Neutrophil (primary cell): ENCODE data around the gene CDKAL1.
"Not testable (repeated sequence)": the region's sequence is repeated elsewhere in the genome, so short reads cannot be mapped to it uniquely, and the experiment has no call there.

Source experiments
- H3K27ac ChIP-seq: fragments of 200-600 bp; sonication (generic); 2 replicates; pipeline ENCODE4 v1.5.1; 2016; ENCODE audit warnings: mild to moderate bottlenecking, moderate library complexity
- H3K27me3 ChIP-seq: fragments of 200-600 bp; sonication (generic); 2 replicates; pipeline ENCODE4 v1.6.0; 2016; ENCODE audit warnings: mild to moderate bottlenecking
- H3K36me3 ChIP-seq: fragments of 200-600 bp; sonication (generic); 2 replicates; pipeline ENCODE4 v1.5.1; 2017
- H3K4me1 ChIP-seq, 2 experiments: fragments of 200-600 bp in 1 of 2; sonication (generic) in 1 of 2; 1 replicate in 1 of 2; 2 replicates in 1 of 2; pipeline versions ENCODE4 v1.5.1 to v1.6.1; 2013 to 2016; ENCODE audit warnings: low read depth in 1 of 2, low read length in 1 of 2, mild to moderate bottlenecking in 1 of 2, moderate library complexity in 1 of 2; ENCODE audit not compliant: control insufficient read depth in 1 of 2, insufficient read depth in 1 of 2
- H3K4me3 ChIP-seq, 2 experiments: fragments of 200-600 bp in 1 of 2; sonication (generic) in 1 of 2; 1 replicate in 1 of 2; 2 replicates in 1 of 2; pipeline ENCODE4 v1.5.1; 2013 to 2016; ENCODE audit warnings: low read depth in 1 of 2, low read length in 1 of 2, mild to moderate bottlenecking in 1 of 2, moderate library complexity in 1 of 2
- H3K9me3 ChIP-seq: fragments of 200-600 bp; sonication (generic); 2 replicates; pipeline ENCODE4 v1.5.1; 2016
- TF ChIP-seq, protein P1 (sequence below): fragments of 200-600 bp; sonication (generic); IDR thresholded peaks from 2 replicates; pipeline ENCODE4 v1.5.1; 2016; ENCODE audit warnings: antibody characterized with exemption

CDKAL1 gene

DNA sequence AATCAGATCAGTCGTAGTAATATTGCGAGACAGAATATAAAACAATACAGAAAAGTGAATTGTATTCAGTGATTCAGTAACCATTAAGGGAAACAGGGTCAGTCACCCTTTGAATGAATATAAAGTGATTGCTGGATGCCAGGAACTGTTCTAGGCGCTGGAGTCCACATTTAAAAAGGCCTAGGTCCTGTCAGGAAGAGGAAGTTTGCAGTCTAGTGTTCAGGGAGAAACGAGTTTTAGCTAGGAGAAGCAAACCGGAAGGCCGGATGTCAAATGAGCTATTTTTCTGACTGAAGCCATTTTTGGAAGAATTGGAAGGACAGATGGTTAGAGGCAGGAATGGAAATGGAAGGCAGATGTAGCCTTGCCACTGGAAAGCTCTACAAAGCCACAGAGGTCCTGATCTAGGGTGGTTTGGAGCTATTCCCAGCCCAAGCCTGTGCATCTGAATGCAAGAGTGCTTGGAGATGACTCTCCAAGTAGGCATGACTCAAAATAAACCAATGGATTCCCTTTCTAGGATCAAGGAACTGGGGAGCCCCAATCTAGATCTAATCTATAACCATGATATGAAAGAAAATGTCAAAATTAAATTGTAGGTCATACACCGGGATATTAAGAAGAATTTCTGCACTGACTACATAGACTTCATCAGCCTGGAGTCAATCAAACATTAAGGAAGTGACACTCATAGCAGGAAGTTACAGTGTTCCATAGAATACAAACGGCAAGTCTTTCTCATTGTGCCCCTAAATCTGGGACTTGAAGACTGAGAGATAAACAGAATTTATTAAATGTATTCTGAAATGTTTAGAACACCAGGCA lies 36.8 kb upstream of the CDKAL1 start:
- Histone ChIP-seq H3K4me3 (no peak overlapping the region), H3K9me3 (no peaks in the 10 kb centered on the region), H3K27ac (peak overlapping the region; percentile 56), H3K27me3 (no peaks in the 10 kb centered on the region), H3K4me1 (peaks cover 9 to 23% of the 10 kb centered on the region in 2 experiments), H3K36me3 (no peaks in the 10 kb centered on the region)
- TF ChIP-seq, protein P1, sequence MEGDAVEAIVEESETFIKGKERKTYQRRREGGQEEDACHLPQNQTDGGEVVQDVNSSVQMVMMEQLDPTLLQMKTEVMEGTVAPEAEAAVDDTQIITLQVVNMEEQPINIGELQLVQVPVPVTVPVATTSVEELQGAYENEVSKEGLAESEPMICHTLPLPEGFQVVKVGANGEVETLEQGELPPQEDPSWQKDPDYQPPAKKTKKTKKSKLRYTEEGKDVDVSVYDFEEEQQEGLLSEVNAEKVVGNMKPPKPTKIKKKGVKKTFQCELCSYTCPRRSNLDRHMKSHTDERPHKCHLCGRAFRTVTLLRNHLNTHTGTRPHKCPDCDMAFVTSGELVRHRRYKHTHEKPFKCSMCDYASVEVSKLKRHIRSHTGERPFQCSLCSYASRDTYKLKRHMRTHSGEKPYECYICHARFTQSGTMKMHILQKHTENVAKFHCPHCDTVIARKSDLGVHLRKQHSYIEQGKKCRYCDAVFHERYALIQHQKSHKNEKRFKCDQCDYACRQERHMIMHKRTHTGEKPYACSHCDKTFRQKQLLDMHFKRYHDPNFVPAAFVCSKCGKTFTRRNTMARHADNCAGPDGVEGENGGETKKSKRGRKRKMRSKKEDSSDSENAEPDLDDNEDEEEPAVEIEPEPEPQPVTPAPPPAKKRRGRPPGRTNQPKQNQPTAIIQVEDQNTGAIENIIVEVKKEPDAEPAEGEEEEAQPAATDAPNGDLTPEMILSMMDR = no peak

DNA sequence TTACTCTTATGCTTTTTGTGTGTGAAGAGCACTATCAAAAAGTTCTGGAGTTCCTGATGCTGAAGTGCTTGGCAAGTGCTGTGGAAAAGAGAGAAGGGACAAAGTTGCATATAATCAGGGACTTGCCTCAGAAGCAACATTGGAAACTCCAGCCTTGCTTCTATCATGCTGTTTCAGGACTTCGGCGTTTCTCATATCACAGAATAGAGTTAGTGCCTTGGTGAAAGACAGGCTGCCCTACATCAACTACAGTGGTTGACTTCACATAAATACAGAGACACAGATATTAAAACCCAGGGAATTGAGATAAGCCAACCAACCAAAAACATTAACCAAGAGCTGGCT lies 36.2 kb upstream of the CDKAL1 start:
- TF ChIP-seq, protein P1 = no peak
- Histone ChIP-seq H3K36me3 (no peaks in the 10 kb centered on the region), H3K9me3 (no peaks in the 10 kb centered on the region), H3K4me3 (no peak overlapping the region), H3K27ac (peak overlapping the region; percentile 56), H3K4me1 (peaks cover 9 to 23% of the 10 kb centered on the region in 2 experiments), H3K27me3 (no peaks in the 10 kb centered on the region)

DNA sequence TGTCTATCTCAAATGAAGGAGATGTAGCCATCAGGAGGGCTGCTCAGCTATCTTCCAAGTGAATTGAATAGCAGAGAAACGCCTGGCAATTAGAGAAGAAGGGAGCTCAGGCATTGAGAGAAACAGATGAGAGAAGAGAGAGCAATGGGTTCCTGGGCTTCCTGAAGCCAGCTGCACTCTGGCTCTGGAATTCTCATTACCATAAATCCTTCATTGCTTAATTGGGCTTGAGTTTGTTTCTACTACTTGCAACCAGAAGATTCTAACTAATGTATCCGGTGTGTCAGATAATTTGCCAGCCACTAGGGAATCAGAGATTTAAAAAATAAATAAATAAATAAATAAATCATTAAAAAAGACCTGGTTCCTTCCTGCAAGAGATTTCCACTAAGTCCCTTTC lies 25.0 kb upstream of the CDKAL1 start:
- H3K27me3 ChIP-seq = no peaks in the 10 kb centered on the region
- no peaks in the 10 kb centered on the region for H3K36me3 ChIP-seq
- H3K4me1 ChIP-seq = no peaks in the 10 kb centered on the region
- H3K27ac ChIP-seq = no peak overlapping the region
- no peak overlapping the region for H3K4me3 ChIP-seq
- TF ChIP-seq, protein P1 = no peak
- H3K9me3 ChIP-seq = no peaks in the 10 kb centered on the region

DNA sequence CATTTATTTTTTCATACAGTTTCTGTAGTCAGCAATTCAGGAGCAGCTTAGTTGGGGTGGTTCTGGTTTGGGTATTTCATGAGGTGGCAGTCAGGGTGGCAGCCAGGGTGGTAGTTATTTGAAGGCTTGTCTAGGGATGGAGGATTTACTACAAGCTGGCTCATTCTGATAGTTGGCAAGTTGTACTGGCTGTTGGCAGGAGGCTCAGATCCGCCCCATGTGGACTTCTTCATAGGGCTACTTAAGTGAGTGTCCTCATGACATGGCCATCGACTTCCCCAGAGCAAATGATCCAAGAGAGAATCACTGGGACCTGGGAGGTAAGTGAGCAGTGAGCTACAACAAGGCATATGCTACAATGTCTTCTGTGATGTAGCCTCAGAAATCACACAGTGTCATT lies 22.4 kb upstream of the CDKAL1 start:
- no peak overlapping the region for H3K27ac ChIP-seq
- H3K27me3 ChIP-seq = no peaks in the 10 kb centered on the region
- no peaks in the 10 kb centered on the region for H3K9me3 ChIP-seq
- TF ChIP-seq, protein P1 = no peak
- no peak overlapping the region for H3K4me3 ChIP-seq
- no peaks in the 10 kb centered on the region for H3K36me3 ChIP-seq
- no peaks in the 10 kb centered on the region for H3K4me1 ChIP-seq

DNA sequence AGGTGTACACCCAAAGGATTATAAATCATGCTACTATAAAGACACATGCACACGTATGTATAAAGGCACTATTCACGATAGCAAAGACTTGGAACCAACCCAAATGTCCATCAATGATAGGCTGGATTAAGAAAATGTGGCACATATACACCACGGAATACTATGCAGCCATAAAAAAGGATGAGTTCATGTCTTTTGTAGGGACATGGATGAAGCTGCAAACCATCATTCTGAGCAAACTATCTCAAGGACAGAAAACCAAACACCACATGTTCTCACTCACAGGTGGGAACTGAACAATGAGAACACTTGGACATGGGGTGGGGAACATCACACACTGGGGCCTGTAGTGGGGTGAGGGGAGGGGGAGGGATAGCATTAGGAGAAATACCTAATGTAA lies 9.0 kb upstream of the CDKAL1 start:
- not testable (repeated sequence) for H3K9me3 ChIP-seq, H3K27ac ChIP-seq, H3K27me3 ChIP-seq

DNA sequence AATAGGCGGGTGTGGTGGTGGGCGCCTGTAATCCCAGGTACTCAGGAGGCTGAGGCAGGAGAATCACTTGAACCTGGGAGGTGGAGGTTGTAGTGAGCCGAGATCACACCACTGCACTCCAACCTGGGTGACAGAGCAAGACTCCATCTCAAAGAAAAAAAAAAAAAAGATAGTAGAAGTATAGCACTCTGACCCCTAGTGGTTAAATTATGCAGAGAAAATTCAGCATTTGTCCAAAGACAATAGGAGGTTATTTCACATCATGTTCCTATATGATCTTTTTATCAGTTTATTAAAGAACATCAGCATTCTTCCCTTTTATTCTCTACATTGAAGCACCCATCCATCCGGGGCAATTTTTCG lies 5.2 kb upstream of the CDKAL1 start:
- H3K27me3 ChIP-seq, H3K27ac ChIP-seq, H3K4me3 ChIP-seq, H3K9me3 ChIP-seq, H3K36me3 ChIP-seq: not testable (repeated sequence)
- TF ChIP-seq, protein P1 = peak; percentile 44
- peaks cover 7 to 15% of the 10 kb centered on the region in 2 experiments for H3K4me1 ChIP-seq

More for the DNA sequence above, 9.0 kb upstream of the CDKAL1 start:
- not testable (repeated sequence) for H3K36me3 ChIP-seq, H3K4me3 ChIP-seq
- peaks cover 6 to 10% of the 10 kb centered on the region in 2 experiments for H3K4me1 ChIP-seq
